ENCODE measurements around the gene C2orf68. TPM values are rescaled to one million over a fixed set of nuclear protein-coding genes. Genes with fewer than 3 reads are reported as not detected.

The C2orf68 gene
- polyA plus RNA-seq, 3 donors: 24.2 to 32.9 (median 30.7) TPM

GRCh38 chr2:85577386-85578242, 34.3 kb downstream of the C2orf68 start, which contains the start of gene VAMP8:
VAMP8 (plus strand) TSS chr2:85577586; CDS start chr2:85577647, 61 bp downstream.
- peaks cover 14 to 19% of the 10 kb centered on the region in 2 donors for H3K36me3 ChIP-seq (replicated peaks in 1 of 2; ENCODE audit: control insufficient read depth in 1 of 2, insufficient read depth in 2 of 2, low read length in 2 of 2)
- peak within 1 kb of the TSS; percentile 92 to 98 (median 96) for H3K27ac Mint-ChIP-seq
- H3K27me3 ChIP-seq (ENCODE audit: control insufficient read depth in 2 of 2, insufficient read depth in 2 of 2, low read length in 2 of 2): no peaks in the 10 kb centered on the region
- H4K20me1 ChIP-seq (ENCODE audit: insufficient read depth, low read length): peaks cover 24% of the 10 kb centered on the region
- no peaks in the 10 kb centered on the region for H3K9me3 ChIP-seq (replicated peaks in 1 of 2; ENCODE audit: control insufficient read depth in 1 of 2, insufficient read depth in 1 of 2, low read length in 2 of 2)
- peaks cover 35 to 50% of the 10 kb centered on the region in 2 donors for H3K4me1 ChIP-seq (ENCODE audit: control insufficient read depth in 1 of 2, insufficient read depth in 2 of 2, low read length in 2 of 2)
- 1% methylated on average over 13 of the region's 19 CpGs for WGBS (ENCODE audit: insufficient coverage)
- H3K79me2 ChIP-seq (ENCODE audit: insufficient read depth, low read length): peaks cover 60% of the 10 kb centered on the region
- H2AFZ ChIP-seq (ENCODE audit: insufficient read depth, low read depth, low read length, poor library complexity, severe bottlenecking): peak within 1 kb of the TSS; percentile 90
- H3K4me3 Mint-ChIP-seq: peak within 1 kb of the TSS; percentile 96 to 99
- H3K36me3 Mint-ChIP-seq: peaks cover 17 to 26% of the 10 kb centered on the region in 2 donors
- peak within 1 kb of the TSS; percentile 85 to 91 for H3K27ac ChIP-seq (ENCODE audit: low read depth in 1 of 2, low read length in 2 of 2)
- peak in 2 of 3 donors; percentile 59 to 68 for DNase-seq
- intact Hi-C loops (cut with micrococcal nuclease): no loop called here
- peak within 1 kb of the TSS; percentile 53 to 86 (median 78) for H3K4me3 ChIP-seq (replicated peaks in 1 of 3; ENCODE audit: low read depth in 2 of 3, low read length in 3 of 3)
- H3K27me3 Mint-ChIP-seq (ENCODE audit: low read depth in 3 of 3): peaks cover 0 to 3% (median 1%) of the 10 kb centered on the region in 3 donors
- TF ChIP-seq CTCF (IDR thresholded peaks at IDR 0.05): no peak
- H3K4me2 ChIP-seq (replicated peaks; ENCODE audit: extremely low read depth, low read length, poor library complexity, severe bottlenecking): peak within 1 kb of the TSS; percentile 81
- peaks cover 48% of the 10 kb centered on the region for H3K4me1 Mint-ChIP-seq
- H3K9me3 Mint-ChIP-seq: no peaks in the 10 kb centered on the region
- H3K9ac ChIP-seq (ENCODE audit: insufficient read depth, low read length, poor library complexity, severe bottlenecking): peak within 1 kb of the TSS; percentile 76

- peak overlapping the region; percentile 53 to 86 (median 78) for H3K4me3 ChIP-seq (replicated peaks in 1 of 3; ENCODE audit: low read depth in 2 of 3, low read length in 3 of 3)
- H3K4me3 Mint-ChIP-seq: peak overlapping the region; percentile 96 to 99
- intact Hi-C loops (cut with micrococcal nuclease): no loop called here
- peaks cover 8 to 13% of the 10 kb centered on the region in 2 donors for H3K36me3 ChIP-seq (replicated peaks in 1 of 2; ENCODE audit: control insufficient read depth in 1 of 2, insufficient read depth in 2 of 2, low read length in 2 of 2)
- peaks cover 44% of the 10 kb centered on the region for H3K4me1 Mint-ChIP-seq
- peaks cover 54% of the 10 kb centered on the region for H3K79me2 ChIP-seq (ENCODE audit: insufficient read depth, low read length)
- H3K9me3 Mint-ChIP-seq: no peaks in the 10 kb centered on the region
- TF ChIP-seq CTCF (IDR thresholded peaks at IDR 0.05): no peak
- H3K4me2 ChIP-seq (replicated peaks; ENCODE audit: extremely low read depth, low read length, poor library complexity, severe bottlenecking): peak overlapping the region; percentile 81
- H3K4me1 ChIP-seq (ENCODE audit: control insufficient read depth in 1 of 2, insufficient read depth in 2 of 2, low read length in 2 of 2): peaks cover 30 to 45% of the 10 kb centered on the region in 2 donors
- no peak for DNase-seq
- H3K27me3 ChIP-seq (ENCODE audit: control insufficient read depth in 2 of 2, insufficient read depth in 2 of 2, low read length in 2 of 2): no peaks in the 10 kb centered on the region
- H2AFZ ChIP-seq (ENCODE audit: insufficient read depth, low read depth, low read length, poor library complexity, severe bottlenecking): peak overlapping the region; percentile 90
- H3K27me3 Mint-ChIP-seq (ENCODE audit: low read depth in 3 of 3): peaks cover 0 to 4% (median 3%) of the 10 kb centered on the region in 3 donors
- H3K27ac Mint-ChIP-seq: peak overlapping the region; percentile 92 to 98 (median 96)
- H3K27ac ChIP-seq (ENCODE audit: low read depth in 1 of 2, low read length in 2 of 2): peak overlapping the region; percentile 85 to 91
- peaks cover 19% of the 10 kb centered on the region for H4K20me1 ChIP-seq (ENCODE audit: insufficient read depth, low read length)
- peak overlapping the region; percentile 76 for H3K9ac ChIP-seq (ENCODE audit: insufficient read depth, low read length, poor library complexity, severe bottlenecking)
- H3K36me3 Mint-ChIP-seq: peaks cover 12 to 21% of the 10 kb centered on the region in 2 donors
- no peaks in the 10 kb centered on the region for H3K9me3 ChIP-seq (replicated peaks in 1 of 2; ENCODE audit: control insufficient read depth in 1 of 2, insufficient read depth in 1 of 2, low read length in 2 of 2)
- WGBS (ENCODE audit: insufficient coverage): no CpG with 5 or more reads among the region's 3 CpGs
Observed at GRCh38 chr2:85577063-85577385, 34.8 kb downstream of the C2orf68 start.

Data from CD14-positive monocyte (primary cell).